Stimulated activated CD4-positive, alpha-beta T cell treated with anti-CD3 and anti-CD28 coated beads, Interleukin-4, amount 100 ng/mL, for 48 hours (primary cell): ENCODE measurements around the gene ARHGEF10L.
A peak's percentile ranks its signal among the peaks of the same experiment; 100 is the strongest.
"Not testable (repeated sequence)": the region's sequence is repeated elsewhere in the genome, so short reads cannot be mapped to it uniquely, and the experiment has no call there.

Source experiments
- DNase-seq, 2 donors: peaks; one replicate each; pipeline ENCODE4 v3.0.0-alpha.2; 2020; ENCODE audit warnings: low read depth in 2 of 2

ARHGEF10L gene

GRCh38 chr1:17539477-17540254 is at the start of gene ARHGEF10L:
TSS of gene ARHGEF10L (plus strand) at chr1:17539698. CDS start at chr1:17580596, 40,898 bp downstream.
- no peak for DNase-seq

- not testable (repeated sequence) for DNase-seq
These were observed 49.6 kb upstream of the ARHGEF10L start for GRCh38 chr1:17489768-17490417.

- DNase-seq: not testable (repeated sequence)
These were observed 48.8 kb upstream of the ARHGEF10L start for GRCh38 chr1:17490667-17491066.

GRCh38 chr1:17494114-17494729 is 45.3 kb upstream of the ARHGEF10L start:
- DNase-seq: peak; percentile 53 to 71

GRCh38 chr1:17496419-17496818 is 43.1 kb upstream of the ARHGEF10L start:
- no peak for DNase-seq

GRCh38 chr1:17498214-17498613 is 41.3 kb upstream of the ARHGEF10L start:
- no peak for DNase-seq

- DNase-seq: peak; percentile 28 to 66
These were observed 37.1 kb upstream of the ARHGEF10L start for GRCh38 chr1:17502326-17502778.

- no peak for DNase-seq
These were observed 36.4 kb upstream of the ARHGEF10L start for GRCh38 chr1:17503146-17503545.

- DNase-seq: not testable (repeated sequence)
These were observed 32.3 kb upstream of the ARHGEF10L start for GRCh38 chr1:17507200-17507599.

GRCh38 chr1:17507915-17508314 is 31.6 kb upstream of the ARHGEF10L start:
- DNase-seq: no peak

- DNase-seq: no peak
These were observed 30.1 kb upstream of the ARHGEF10L start for GRCh38 chr1:17509363-17509762.

- DNase-seq: no peak
These were observed 29.4 kb upstream of the ARHGEF10L start for GRCh38 chr1:17510138-17510537.

- DNase-seq: no peak
These were observed 28.3 kb upstream of the ARHGEF10L start for GRCh38 chr1:17511188-17511587.

GRCh38 chr1:17513131-17513530 is 26.4 kb upstream of the ARHGEF10L start:
- DNase-seq: no peak

GRCh38 chr1:17514776-17515175 is 24.7 kb upstream of the ARHGEF10L start:
- DNase-seq: no peak

GRCh38 chr1:17515902-17516301 is 23.6 kb upstream of the ARHGEF10L start:
- no peak for DNase-seq

GRCh38 chr1:17516303-17517214 is 22.9 kb upstream of the ARHGEF10L start:
- no peak for DNase-seq

GRCh38 chr1:17520041-17520440 is 19.5 kb upstream of the ARHGEF10L start:
- DNase-seq: no peak

GRCh38 chr1:17520473-17521319 is 18.8 kb upstream of the ARHGEF10L start:
- DNase-seq: no peak

- DNase-seq: no peak
These were observed 17.4 kb upstream of the ARHGEF10L start for GRCh38 chr1:17521946-17522612.
